Measurements from ENCODE around the gene IL20RA. TPM values are rescaled to one million over a fixed set of nuclear protein-coding genes. Genes with fewer than 3 reads are reported as not detected.

IL20RA gene
- polyA plus RNA-seq, 5 donors: 2.1 to 3.3 (median 2.7) TPM

Other genes starting within 250 kb of the IL20RA start
- 10 to 100 TPM in 3 of 5 donors, 1 to 10 TPM in 2; 8.1 to 12.4 (median 10.7) TPM for gene PEX7, start 222.4 kb downstream of the IL20RA start, polyA plus RNA-seq (ENCODE audit: insufficient read depth in 1 of 5, insufficient read length in 5 of 5, low replicate concordance in 1 of 5)
- gene SLC35D3, start 122.7 kb downstream of the IL20RA start, polyA plus RNA-seq (ENCODE audit: insufficient read depth in 1 of 5, insufficient read length in 5 of 5, low replicate concordance in 1 of 5): 1 to 10 TPM; 1.1 to 2.3 (median 1.5) TPM
- gene IL22RA2, start 128.7 kb upstream of the IL20RA start, polyA plus RNA-seq (ENCODE audit: insufficient read depth in 1 of 5, insufficient read length in 5 of 5, low replicate concordance in 1 of 5): not detected
- gene IFNGR1, start 174.4 kb upstream of the IL20RA start, polyA plus RNA-seq (ENCODE audit: insufficient read depth in 1 of 5, insufficient read length in 5 of 5, low replicate concordance in 1 of 5): 10 to 100 TPM; 61.5 to 93.2 (median 79.6) TPM

Measured in right lung (tissue), 5 donors.